Kidney (tissue), 22 donors: ENCODE measurements around the gene WFS1. TPM values are rescaled to one million over a fixed set of nuclear protein-coding genes. Genes with fewer than 3 reads are reported as not detected.
A peak's percentile ranks its signal among the peaks of the same experiment; 100 is the strongest.

Experiments
- DNase-seq, 5 donors: peaks; one replicate each; pipeline ENCODE4 v3.0.0-alpha.2; 2013 to 2020
- FAIRE-seq: peaks from 2 replicates; lab custom pipeline; 2012; peaks lifted over from hg19 to GRCh38; lab: Jason Lieb, UNC
- H3K27ac ChIP-seq, 2 donors: one replicate each; pipeline ENCODE4 v1.7.0; 2013; ENCODE audit warnings: low read depth in 2 of 2, low read length in 2 of 2, inconsistent platforms in 1 of 2
- H3K27me3 ChIP-seq: one replicate; pipeline ENCODE4 v1.7.1; 2013; ENCODE audit warnings: low read length, inconsistent platforms; ENCODE audit not compliant: control insufficient read depth, insufficient read depth
- H3K36me3 ChIP-seq, 3 donors: one replicate each; pipeline versions ENCODE4 v1.7.0 to v1.7.1; 2013; ENCODE audit warnings: low read length in 3 of 3, control low read depth in 1 of 3, inconsistent platforms in 1 of 3; ENCODE audit not compliant: insufficient read depth in 3 of 3, control insufficient read depth in 2 of 3
- H3K4me1 ChIP-seq, 3 donors: one replicate each; pipeline versions ENCODE4 v1.7.0 to v1.7.1; 2013; ENCODE audit warnings: low read length in 3 of 3, inconsistent platforms in 1 of 3, low read depth in 1 of 3; ENCODE audit not compliant: control insufficient read depth in 2 of 3, insufficient read depth in 2 of 3
- H3K4me3 ChIP-seq, 3 donors: one replicate each; pipeline versions ENCODE4 v1.7.0 to v1.8.1; 2013; ENCODE audit warnings: low read length in 3 of 3, control low read depth in 1 of 3, inconsistent platforms in 1 of 3
- H3K9ac ChIP-seq, 3 donors: one replicate each; pipeline versions ENCODE4 v1.7.0 to v1.7.1; 2013; ENCODE audit warnings: low read length in 3 of 3, control low read depth in 1 of 3, inconsistent platforms in 1 of 3
- H3K9me3 ChIP-seq, 3 donors: one replicate each; pipeline versions ENCODE4 v1.7.0 to v1.7.1; 2013; ENCODE audit warnings: low read length in 3 of 3, control low read depth in 1 of 3, inconsistent platforms in 1 of 3; ENCODE audit not compliant: control insufficient read depth in 2 of 3, insufficient read depth in 1 of 3
- intact Hi-C: fragments of 100-400 bp; cut with DNase I; formaldehyde crosslinking; loops from one replicate; pipeline ENCODE4 v1.11.1; 2022
- long read RNA-seq, 10 donors: library from polyadenylated mRNA in 1 of 10; unstranded in 1 of 10; transcript quantifications; one replicate each; pipeline ENCODE4 v2.0.0 and lab custom pipeline, GENCODE V29; 2021 to 2026
- polyA plus RNA-seq: library from polyadenylated mRNA; stranded (reverse); fragments of 350-450 nt; fragmentation: Illumina TruSeq; extraction: RNeasy Lipid Tissue Mini Kit (QIAGEN cat#74804); gene quantifications from one replicate; pipeline ENCODE4 v1.2.3, GENCODE V29; 2014; ENCODE audit warnings: low read depth, low replicate concordance; ENCODE audit not compliant: insufficient read depth
- total RNA-seq: library from RNA; stranded (reverse); fragmentation: NEBNext Ultra II Directional; extraction: Animal tissue kit (Norgen Biotek cat#: 25700); gene quantifications from one replicate; pipeline ENCODE4 v1.2.1, GENCODE V29; 2021
- TF ChIP-seq, protein P1 (sequence below): IDR thresholded peaks from 3 replicates; pipeline ENCODE4 v1.5.1; 2012; ENCODE audit warnings: mild to moderate bottlenecking, moderate library complexity, borderline replicate concordance; ENCODE audit not compliant: insufficient read depth; ENCODE audit errors: extremely low read depth
- donor health status: control.
- donor health status: control.
- donor health status: control.
- donor health status: control.
- donor health status: control.
- donor health status: DM: yes; HTN: yes; CAD: no.
- donor health status: Normal renal cell carcinoma (clear cell type).

WFS1 gene
- total RNA-seq, result 31.4 TPM
- polyA plus RNA-seq, result 20.8 TPM
- long read RNA-seq, donor 1, partial matches to known transcripts, result 0 of 6 reads
- long read RNA-seq, donor 1, other reads (novel, unspliced or antisense), result 0 of 6 reads
- long read RNA-seq, donor 2, partial matches to known transcripts, result 9 of 18 reads
- long read RNA-seq, donor 2, other reads (novel, unspliced or antisense), result 0 of 18 reads
- long read RNA-seq, donor 3, partial matches to known transcripts, result 8 of 12 reads
- long read RNA-seq, donor 3, other reads (novel, unspliced or antisense), result 0 of 12 reads
- long read RNA-seq, donor 4, partial matches to known transcripts, result 7 of 12 reads
- long read RNA-seq, donor 4, other reads (novel, unspliced or antisense), result 0 of 12 reads
- long read RNA-seq, donor 5, result 0 reads
- long read RNA-seq, donor 6, partial matches to known transcripts, result 0 of 2 reads
- long read RNA-seq, donor 6, other reads (novel, unspliced or antisense), result 0 of 2 reads
- long read RNA-seq, donor 7, transcript WFS1-201 (8 exons, 3,640 nt), result major isoform, 13 of 47 reads
- long read RNA-seq, donor 7, partial matches to known transcripts, result 1 of 47 reads
- long read RNA-seq, donor 7, other reads (novel, unspliced or antisense), result 27 of 47 reads
- long read RNA-seq, donor 8, partial matches to known transcripts, result 0 of 8 reads
- long read RNA-seq, donor 8, other reads (novel, unspliced or antisense), result 0 of 8 reads
- long read RNA-seq, donor 9, transcript WFS1-201 (8 exons, 3,640 nt), result major isoform, 6 of 8 reads
- long read RNA-seq, donor 9, partial matches to known transcripts, result 0 of 8 reads
- long read RNA-seq, donor 9, other reads (novel, unspliced or antisense), result 0 of 8 reads
- long read RNA-seq, donor 10, transcript WFS1-201 (8 exons, 3,640 nt), result major isoform, 8 of 9 reads
- long read RNA-seq, donor 10, partial matches to known transcripts, result 0 of 9 reads
- long read RNA-seq, donor 10, other reads (novel, unspliced or antisense), result 0 of 9 reads

- H3K9ac ChIP-seq, result peak within 1 kb of the TSS in 2 of 3 donors; percentile 70 to 74
- DNase-seq (peak; percentile 99 to 100 (median 99)), FAIRE-seq (peak; percentile 90)
- H3K36me3 ChIP-seq, result no peaks in the 10 kb centered on the region
- intact Hi-C loops, result no loop called here
- peak within 1 kb of the TSS; percentile 18 to 46 for H3K27ac ChIP-seq
- peaks cover 0 to 18% (median 6%) of the 10 kb centered on the region in 3 donors for H3K4me1 ChIP-seq
- H3K9me3 ChIP-seq, result no peaks in the 10 kb centered on the region
- H3K27me3 ChIP-seq, result no peaks in the 10 kb centered on the region
- TF ChIP-seq, protein P1, sequence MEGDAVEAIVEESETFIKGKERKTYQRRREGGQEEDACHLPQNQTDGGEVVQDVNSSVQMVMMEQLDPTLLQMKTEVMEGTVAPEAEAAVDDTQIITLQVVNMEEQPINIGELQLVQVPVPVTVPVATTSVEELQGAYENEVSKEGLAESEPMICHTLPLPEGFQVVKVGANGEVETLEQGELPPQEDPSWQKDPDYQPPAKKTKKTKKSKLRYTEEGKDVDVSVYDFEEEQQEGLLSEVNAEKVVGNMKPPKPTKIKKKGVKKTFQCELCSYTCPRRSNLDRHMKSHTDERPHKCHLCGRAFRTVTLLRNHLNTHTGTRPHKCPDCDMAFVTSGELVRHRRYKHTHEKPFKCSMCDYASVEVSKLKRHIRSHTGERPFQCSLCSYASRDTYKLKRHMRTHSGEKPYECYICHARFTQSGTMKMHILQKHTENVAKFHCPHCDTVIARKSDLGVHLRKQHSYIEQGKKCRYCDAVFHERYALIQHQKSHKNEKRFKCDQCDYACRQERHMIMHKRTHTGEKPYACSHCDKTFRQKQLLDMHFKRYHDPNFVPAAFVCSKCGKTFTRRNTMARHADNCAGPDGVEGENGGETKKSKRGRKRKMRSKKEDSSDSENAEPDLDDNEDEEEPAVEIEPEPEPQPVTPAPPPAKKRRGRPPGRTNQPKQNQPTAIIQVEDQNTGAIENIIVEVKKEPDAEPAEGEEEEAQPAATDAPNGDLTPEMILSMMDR, result no peak
- peak within 1 kb of the TSS; percentile 39 to 80 (median 66) for H3K4me3 ChIP-seq
Measured at GRCh38 chr4:6269616-6270511, at the start of gene WFS1. Gene WFS1 (plus strand): TSS chr4:6269850. CDS start chr4:6277456, 7,606 bp downstream.

- Histone ChIP-seq H3K4me1 (no peaks in the 10 kb centered on the region), H3K36me3 (no peaks in the 10 kb centered on the region), H3K27me3 (peaks cover 12% of the 10 kb centered on the region), H3K9me3 (peaks cover 0 to 5% (median 0%) of the 10 kb centered on the region in 3 donors), H3K4me3 (no peak overlapping the region), H3K27ac (no peak overlapping the region), H3K9ac (no peak overlapping the region)
- no peak for FAIRE-seq
- intact Hi-C loops, result no loop called here
- DNase-seq, result no peak
- TF ChIP-seq, protein P1, result no peak
Measured at GRCh38 chr4:6221301-6221850, 48.3 kb upstream of the WFS1 start.
